Lung (tissue), 12 donors: ENCODE results near the gene PRKN. TPM values are rescaled to one million over a fixed set of nuclear protein-coding genes. Genes with fewer than 3 reads are reported as not detected.

Experiments used
- ATAC-seq: fragments of 200-7000 bp; cut with Tn5 transposase; one replicate; pipeline ENCODE4 v1.9.1; 2020; ENCODE audit warnings: moderate number of reproducible peaks; ENCODE audit not compliant: insufficient read depth, low FRiP score
- DNase-seq, 3 donors: peaks; one replicate each; pipeline ENCODE4 v3.0.0-alpha.2; 2013 to 2017
- H3K27ac ChIP-seq, 2 donors: one replicate each; pipeline ENCODE4 v1.5.1; 2013; ENCODE audit warnings: mild to moderate bottlenecking in 2 of 2, moderate library complexity in 2 of 2, control low read depth in 1 of 2, inconsistent platforms in 1 of 2, low read depth in 1 of 2, low read length in 1 of 2
- H3K27me3 ChIP-seq, 3 donors: one replicate each; pipeline ENCODE4 v1.5.1; 2013; ENCODE audit warnings: low read length in 2 of 3; ENCODE audit not compliant: control insufficient read depth in 3 of 3, insufficient read depth in 3 of 3
- H3K36me3 ChIP-seq, 4 donors: one replicate each; pipeline ENCODE4 v1.5.1; 2013; ENCODE audit warnings: low read length in 4 of 4, mild to moderate bottlenecking in 1 of 4, moderate library complexity in 1 of 4; ENCODE audit not compliant: control insufficient read depth in 4 of 4, insufficient read depth in 4 of 4
- H3K4me1 ChIP-seq, 5 donors: one replicate each; pipeline ENCODE4 v1.5.1; 2013; ENCODE audit warnings: low read length in 5 of 5, mild to moderate bottlenecking in 2 of 5, moderate library complexity in 1 of 5; ENCODE audit not compliant: control insufficient read depth in 5 of 5, insufficient read depth in 5 of 5
- H3K4me3 ChIP-seq: one replicate; pipeline ENCODE4 v1.5.1; 2013; ENCODE audit warnings: mild to moderate bottlenecking, control low read depth, moderate library complexity
- H3K9ac ChIP-seq, 2 donors: one replicate each; pipeline ENCODE4 v1.5.1; 2013; ENCODE audit warnings: low read length in 2 of 2, control low read depth in 1 of 2; ENCODE audit not compliant: insufficient read depth in 1 of 2
- H3K9me3 ChIP-seq, 4 donors: one replicate each; pipeline ENCODE4 v1.5.1; 2013; ENCODE audit warnings: low read length in 3 of 4, mild to moderate bottlenecking in 1 of 4, moderate library complexity in 1 of 4; ENCODE audit not compliant: control insufficient read depth in 4 of 4, insufficient read depth in 3 of 4
- WGBS, 2 donors: extraction: QIAGEN DNeasy Blood & Tissue Kit; methylation state at CpG; one replicate each; pipeline ENCODE4 v1.1.7; 2013; 5-methylcytosine and 5-hydroxymethylcytosine counted together
- polyA plus RNA-seq, 2 donors: library from polyadenylated mRNA; stranded (reverse); fragments of 200-250 nt; gene quantifications; one replicate each; pipeline ENCODE4 v1.2.1, GENCODE V29; 2013
- total RNA-seq, 2 donors: library from RNA; depleted of rRNA in 1 of 2; stranded (reverse); fragments of >200 nt in 1 of 2; gene quantifications; one replicate each; pipeline ENCODE4 v1.2.1, GENCODE V29; 2014 to 2021
- TF ChIP-seq, protein P1 (sequence below): IDR thresholded peaks from 2 replicates; pipeline ENCODE4 v1.5.1; 2012; ENCODE audit warnings: mild to moderate bottlenecking; ENCODE audit errors: control extremely low read depth, extremely low read depth
- donor health status: control.
- donor health status: control.
- donor health status: Bipolar disorder and iron deficiency.
- donor health status: healthy.
- donor health status: DM: yes; HTN: yes; CAD: no.

Gene PRKN
- total and polyA plus RNA-seq, 4 donors = 0.27 to 11.2 (median 3.1) TPM

DNA sequence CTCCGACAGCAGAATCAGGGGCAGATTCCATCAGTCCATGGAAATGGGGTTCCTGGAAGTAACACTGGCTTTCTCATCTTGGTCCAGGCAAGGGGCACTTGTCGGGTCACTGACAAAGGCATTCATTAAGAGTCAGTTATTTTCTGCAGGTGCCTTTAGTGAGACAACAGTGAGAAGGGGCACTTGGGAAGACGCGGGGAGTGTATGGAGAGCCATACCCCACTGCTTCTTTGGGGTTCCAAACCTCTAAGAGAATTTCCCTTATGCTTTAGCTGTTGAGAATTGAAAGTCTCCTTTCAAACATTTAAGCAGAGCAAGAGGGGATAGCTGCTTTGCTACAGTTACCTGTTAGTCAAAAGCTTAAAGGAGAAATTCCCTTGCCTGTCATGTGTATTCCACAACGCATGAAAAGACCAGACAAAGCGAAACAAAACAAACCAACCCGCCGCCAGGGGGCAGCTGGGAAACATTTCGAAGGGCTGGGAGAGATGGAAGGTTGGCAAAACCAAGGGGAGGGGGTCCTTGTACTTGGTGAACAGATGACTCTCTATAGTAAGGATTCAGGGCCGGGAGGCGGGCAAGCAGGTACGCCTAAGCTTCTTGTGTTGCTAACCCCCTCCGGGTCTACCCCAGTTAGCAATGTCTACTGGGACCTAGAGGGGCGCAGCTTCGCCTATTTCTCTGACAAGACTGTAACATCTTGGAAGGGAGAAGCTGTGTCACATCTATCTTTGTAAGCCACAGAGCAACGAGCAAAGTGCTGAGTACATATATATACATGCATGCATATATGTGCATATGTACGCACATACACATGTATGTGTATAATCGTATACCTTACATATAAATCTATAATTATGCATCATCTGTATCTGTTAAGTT lies 978.8 kb downstream of the PRKN start:
- ATAC-seq = no peak
- Histone ChIP-seq H3K36me3 (no peaks in the 10 kb centered on the region), H3K4me1 (no peaks in the 10 kb centered on the region), H3K9ac (no peak overlapping the region), H3K9me3 (peaks cover 0 to 1% (median 0%) of the 10 kb centered on the region in 4 donors), H3K27me3 (no peaks in the 10 kb centered on the region), H3K4me3 (no peak overlapping the region), H3K27ac (no peak overlapping the region)
- peak; percentile 53 to 72 (median 69) for DNase-seq
- WGBS, 2 donors = 57 to 64% methylated on average over 18 of the region's 18 CpGs
- TF ChIP-seq, protein P1, sequence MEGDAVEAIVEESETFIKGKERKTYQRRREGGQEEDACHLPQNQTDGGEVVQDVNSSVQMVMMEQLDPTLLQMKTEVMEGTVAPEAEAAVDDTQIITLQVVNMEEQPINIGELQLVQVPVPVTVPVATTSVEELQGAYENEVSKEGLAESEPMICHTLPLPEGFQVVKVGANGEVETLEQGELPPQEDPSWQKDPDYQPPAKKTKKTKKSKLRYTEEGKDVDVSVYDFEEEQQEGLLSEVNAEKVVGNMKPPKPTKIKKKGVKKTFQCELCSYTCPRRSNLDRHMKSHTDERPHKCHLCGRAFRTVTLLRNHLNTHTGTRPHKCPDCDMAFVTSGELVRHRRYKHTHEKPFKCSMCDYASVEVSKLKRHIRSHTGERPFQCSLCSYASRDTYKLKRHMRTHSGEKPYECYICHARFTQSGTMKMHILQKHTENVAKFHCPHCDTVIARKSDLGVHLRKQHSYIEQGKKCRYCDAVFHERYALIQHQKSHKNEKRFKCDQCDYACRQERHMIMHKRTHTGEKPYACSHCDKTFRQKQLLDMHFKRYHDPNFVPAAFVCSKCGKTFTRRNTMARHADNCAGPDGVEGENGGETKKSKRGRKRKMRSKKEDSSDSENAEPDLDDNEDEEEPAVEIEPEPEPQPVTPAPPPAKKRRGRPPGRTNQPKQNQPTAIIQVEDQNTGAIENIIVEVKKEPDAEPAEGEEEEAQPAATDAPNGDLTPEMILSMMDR = no peak

DNA sequence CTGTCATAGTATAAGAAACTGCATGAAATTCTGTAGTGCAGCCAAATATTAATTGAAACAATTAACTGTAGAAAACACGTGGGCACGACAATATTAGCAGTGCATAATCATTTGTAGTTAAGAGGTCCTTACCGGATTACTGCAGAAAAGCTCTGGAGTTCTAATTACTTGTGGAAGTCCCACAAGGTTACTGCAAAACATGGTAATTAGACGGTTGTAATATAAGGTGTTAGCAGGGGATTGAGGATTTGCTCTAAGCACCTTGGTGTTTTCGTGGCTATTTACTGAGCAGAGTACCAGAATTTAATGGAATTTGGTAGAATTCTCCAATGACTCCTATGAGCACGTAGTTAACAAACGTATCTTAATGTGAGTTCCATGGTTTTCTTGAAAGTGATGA lies 980.1 kb downstream of the PRKN start:
- Histone ChIP-seq H3K36me3 (no peaks in the 10 kb centered on the region), H3K4me3 (no peak overlapping the region), H3K9me3 (peaks cover 0 to 1% (median 0%) of the 10 kb centered on the region in 4 donors), H3K27me3 (no peaks in the 10 kb centered on the region), H3K4me1 (no peaks in the 10 kb centered on the region), H3K9ac (no peak overlapping the region), H3K27ac (no peak overlapping the region)
- TF ChIP-seq, protein P1 = no peak
- no peak for DNase-seq
- ATAC-seq = no peak
- 91 to 94% methylated on average over 7 of the region's 7 CpGs for WGBS, 2 donors

DNA sequence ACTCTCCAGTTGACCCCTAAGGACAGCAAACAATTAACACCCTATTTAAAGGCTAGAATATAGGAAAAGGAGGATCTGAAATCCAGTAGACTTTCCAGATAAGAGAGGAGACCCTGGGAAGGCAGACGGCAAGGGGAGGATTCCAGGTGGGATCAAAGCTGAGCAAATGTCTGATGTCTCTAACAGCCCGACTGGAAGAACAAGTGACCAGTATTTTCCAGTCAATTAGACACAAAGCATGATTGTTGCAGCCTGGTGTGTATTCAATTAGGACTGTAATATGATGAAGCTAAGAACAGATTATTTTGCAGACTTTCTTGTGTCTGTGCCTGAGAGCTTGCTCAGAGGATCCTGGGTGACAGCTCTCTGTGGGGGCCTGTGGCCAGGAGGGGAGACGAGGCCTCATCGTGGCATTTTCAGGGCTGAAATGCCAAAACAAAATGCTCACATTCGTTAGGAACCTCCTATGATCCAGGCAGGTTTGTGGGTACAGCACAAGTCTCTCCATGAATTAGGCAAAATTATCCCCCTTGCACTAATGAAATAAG lies 981.9 kb downstream of the PRKN start:
- ATAC-seq (no peak), DNase-seq (no peak)
- 70 to 79% methylated on average over 5 of the region's 5 CpGs for WGBS, 2 donors

More for the DNA sequence above, 981.9 kb downstream of the PRKN start:
- Histone ChIP-seq H3K4me3 (no peak overlapping the region), H3K27ac (no peak overlapping the region), H3K27me3 (no peaks in the 10 kb centered on the region), H3K9ac (no peak overlapping the region), H3K4me1 (no peaks in the 10 kb centered on the region), H3K36me3 (no peaks in the 10 kb centered on the region), H3K9me3 (peaks cover 0 to 2% (median 0%) of the 10 kb centered on the region in 4 donors)
- TF ChIP-seq, protein P1 = no peak
